DOHH2 (cell line): Measurements from ENCODE around the gene GNAT3.

ENCODE experiments used
- H3F3A ChIP-seq: fragments of 200-600 bp; sonication (generic), shearing (Covaris generic); 2 replicates; pipeline ENCODE4 v1.6.0; 2016; ENCODE audit warnings: antibody characterized with exemption, mild to moderate bottlenecking; ENCODE audit not compliant: control insufficient read depth, insufficient read depth
- H3K27ac ChIP-seq: fragments of 200-600 bp; sonication (generic); 2 replicates; pipeline ENCODE4 v1.5.1; 2014; ENCODE audit warnings: low read depth, mild to moderate bottlenecking, low read length, moderate library complexity
- H3K27me3 ChIP-seq: fragments of 200-600 bp; sonication (generic); 2 replicates; pipeline ENCODE4 v1.6.1; 2014; ENCODE audit warnings: mild to moderate bottlenecking, low read length, mixed read lengths; ENCODE audit not compliant: control insufficient read depth
- H3K36me3 ChIP-seq: fragments of 200-600 bp; sonication (generic); 2 replicates; pipeline ENCODE4 v1.6.1; 2014; ENCODE audit warnings: mild to moderate bottlenecking, low read length, moderate library complexity, mixed read lengths; ENCODE audit not compliant: control insufficient read depth
- H3K4me1 ChIP-seq: fragments of 200-600 bp; sonication (generic); 2 replicates; pipeline ENCODE4 v1.6.1; 2014; ENCODE audit warnings: mild to moderate bottlenecking, low read length, mixed read lengths; ENCODE audit not compliant: control insufficient read depth
- H3K4me2 ChIP-seq: fragments of 200-600 bp; sonication (generic); 2 replicates; pipeline ENCODE4 v1.6.0; 2014; ENCODE audit warnings: mild to moderate bottlenecking, low read length, moderate library complexity
- H3K4me3 ChIP-seq: fragments of 200-600 bp; sonication (generic); 2 replicates; pipeline ENCODE4 v1.5.1; 2014; ENCODE audit warnings: mild to moderate bottlenecking, low read length, mixed read lengths
- H3K79me2 ChIP-seq: fragments of 200-600 bp; sonication (generic); 2 replicates; pipeline ENCODE4 v1.6.1; 2014; ENCODE audit warnings: mild to moderate bottlenecking, low read length, mixed read lengths; ENCODE audit not compliant: control insufficient read depth
- H3K9me2 ChIP-seq: fragments of 200-600 bp; sonication (generic); replicated peaks from 2 replicates; pipeline ENCODE4 v1.6.1; 2014; ENCODE audit warnings: mild to moderate bottlenecking, low read length, mixed read lengths; ENCODE audit not compliant: control insufficient read depth
- H3K9me3 ChIP-seq: fragments of 200-600 bp; sonication (generic); 2 replicates; pipeline ENCODE4 v1.6.1; 2014; ENCODE audit warnings: antibody characterized with exemption, low read length, mixed read lengths; ENCODE audit not compliant: control insufficient read depth, insufficient read depth
- H4K20me1 ChIP-seq: fragments of 200-600 bp; sonication (generic); 2 replicates; pipeline ENCODE4 v1.6.0; 2014; ENCODE audit warnings: low read depth, mild to moderate bottlenecking, antibody characterized with exemption, low read length, moderate library complexity; ENCODE audit not compliant: control insufficient read depth, insufficient read depth
- CTCF ChIP-seq: fragments of 200-600 bp; sonication (generic); IDR thresholded peaks from one replicate; pipeline ENCODE4 v1.5.1; 2014; ENCODE audit warnings: antibody characterized with exemption, mild to moderate bottlenecking, low read depth, low read length; ENCODE audit not compliant: poor library complexity, severe bottlenecking
- EZH2phosphoT487 ChIP-seq: fragments of 200-600 bp; sonication (generic); IDR thresholded peaks from 2 replicates; pipeline ENCODE4 v1.6.1; 2017; ENCODE audit warnings: borderline replicate concordance, mild to moderate bottlenecking, antibody characterized with exemption, low read length, moderate library complexity, mixed read lengths

The GNAT3 gene

GRCh38 chr7:80508440-80508839 is 3.4 kb downstream of the GNAT3 start:
- no peaks in the 10 kb centered on the region for H3K9me2 ChIP-seq
- H4K20me1 ChIP-seq = no peaks in the 10 kb centered on the region
- no peak overlapping the region for H3K4me2 ChIP-seq
- TF ChIP-seq EZH2phosphoT487 = no peak
- H3K4me3 ChIP-seq = no peak overlapping the region
- H3F3A ChIP-seq = no peaks in the 10 kb centered on the region
- H3K36me3 ChIP-seq = no peaks in the 10 kb centered on the region
- H3K27me3 ChIP-seq = no peaks in the 10 kb centered on the region
- no peaks in the 10 kb centered on the region for H3K4me1 ChIP-seq
- H3K27ac ChIP-seq = no peak overlapping the region
- H3K79me2 ChIP-seq = no peaks in the 10 kb centered on the region
- no peaks in the 10 kb centered on the region for H3K9me3 ChIP-seq

GRCh38 chr7:80505900-80506500 is 5.9 kb downstream of the GNAT3 start:
- Histone ChIP-seq H3K4me2 (no peak overlapping the region), H3K9me2 (no peaks in the 10 kb centered on the region), H3K9me3 (no peaks in the 10 kb centered on the region), H3K36me3 (no peaks in the 10 kb centered on the region), H4K20me1 (no peaks in the 10 kb centered on the region), H3K79me2 (no peaks in the 10 kb centered on the region), H3F3A (no peaks in the 10 kb centered on the region), H3K27ac (no peak overlapping the region), H3K27me3 (no peaks in the 10 kb centered on the region), H3K4me1 (no peaks in the 10 kb centered on the region), H3K4me3 (no peak overlapping the region)
- TF ChIP-seq CTCF = no peak
- no peak for TF ChIP-seq EZH2phosphoT487

GRCh38 chr7:80500325-80500724 is 11.5 kb downstream of the GNAT3 start:
- Histone ChIP-seq H3K27me3 (no peaks in the 10 kb centered on the region), H3K27ac (no peak overlapping the region), H3K4me1 (no peaks in the 10 kb centered on the region), H3K79me2 (no peaks in the 10 kb centered on the region), H3K9me3 (no peaks in the 10 kb centered on the region), H3K4me2 (no peak overlapping the region), H3F3A (no peaks in the 10 kb centered on the region), H3K4me3 (no peak overlapping the region), H3K9me2 (no peaks in the 10 kb centered on the region), H4K20me1 (no peaks in the 10 kb centered on the region), H3K36me3 (no peaks in the 10 kb centered on the region)
- TF ChIP-seq CTCF (no peak), EZH2phosphoT487 (no peak)

- no peak for TF ChIP-seq EZH2phosphoT487
- no peak for TF ChIP-seq CTCF
- no peaks in the 10 kb centered on the region for H3K36me3 ChIP-seq
- H3F3A ChIP-seq = no peaks in the 10 kb centered on the region
- no peak overlapping the region for H3K4me3 ChIP-seq
- no peak overlapping the region for H3K4me2 ChIP-seq
- H3K79me2 ChIP-seq = no peaks in the 10 kb centered on the region
- H3K27ac ChIP-seq = no peak overlapping the region
- H3K9me3 ChIP-seq = no peaks in the 10 kb centered on the region
- no peaks in the 10 kb centered on the region for H3K9me2 ChIP-seq
- no peaks in the 10 kb centered on the region for H3K27me3 ChIP-seq
- no peaks in the 10 kb centered on the region for H4K20me1 ChIP-seq
- no peaks in the 10 kb centered on the region for H3K4me1 ChIP-seq
Measured at GRCh38 chr7:80499350-80499953, 12.4 kb downstream of the GNAT3 start.
